HT-29 (cell line): ENCODE data around the gene PRICKLE1. TPM values are rescaled to one million over a fixed set of nuclear protein-coding genes. Genes with fewer than 3 reads are reported as not detected.

ENCODE experiments used
- small RNA-seq: library from RNA; depleted of rRNA; stranded (forward); fragments of <200 nt; gene quantifications from one replicate; pipeline ENCODE3, GENCODE V24; 2014
- total RNA-seq: library from RNA; depleted of rRNA; stranded (reverse); fragments of >200 nt; shearing (Covaris generic); gene quantifications from 2 replicates; pipeline ENCODE4 v1.2.3, GENCODE V29; 2014

Gene PRICKLE1
- total RNA-seq, 1 experiment from 2014 or later = 1.6 TPM

Small RNAs within 50 kb of the gene (small RNA-seq; reads per million reads assigned to genes)
- gene AC079600.1 (not detected), gene AC079600.2 (not detected), gene RF00019 (not detected)
